Measurements from ENCODE around the gene OAS2.

The OAS2 gene

DNA sequence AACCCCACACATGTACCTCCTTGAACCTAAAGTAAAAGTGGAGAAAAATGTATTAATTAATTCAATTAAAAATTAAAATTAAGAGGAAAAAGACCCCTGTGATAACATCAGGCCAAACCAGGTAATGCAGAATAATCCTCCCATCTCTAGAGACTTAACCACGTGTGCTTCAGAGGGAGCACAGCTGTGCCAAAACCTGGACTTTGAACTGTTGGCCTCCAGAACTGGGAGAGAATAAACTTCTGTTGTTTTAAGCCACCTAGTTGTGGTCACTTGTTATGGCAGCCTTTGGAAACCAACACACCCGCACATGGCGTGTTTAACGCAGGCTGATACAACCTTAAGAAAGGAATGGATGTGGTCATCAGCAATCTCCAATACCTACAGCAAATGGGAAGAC lies 23.8 kb downstream of the OAS2 start:
- no peak for TF ChIP-seq CTCF (IDR thresholded peaks at IDR 0.05)

DNA sequence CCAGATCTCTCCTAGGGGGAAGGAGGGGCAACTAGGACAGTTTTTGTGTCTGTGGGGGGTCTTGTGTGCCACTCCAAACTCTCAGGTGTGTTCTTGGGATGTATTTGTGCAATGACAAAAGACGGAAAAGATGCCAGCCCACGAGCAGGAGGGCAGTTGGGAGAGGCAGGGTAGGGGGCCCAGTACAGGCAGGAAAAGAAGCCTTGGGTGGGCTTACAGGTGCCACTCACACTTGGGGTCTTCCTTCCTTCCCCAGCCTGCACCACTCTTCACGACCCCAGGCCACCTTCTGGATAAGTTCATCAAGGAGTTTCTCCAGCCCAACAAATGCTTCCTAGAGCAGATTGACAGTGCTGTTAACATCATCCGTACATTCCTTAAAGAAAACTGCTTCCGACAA lies 24.4 kb downstream of the OAS2 start:
- TF ChIP-seq CTCF (IDR thresholded peaks at IDR 0.05) = no peak

GRCh38 chr12:113003636-113004035 lies 25.3 kb downstream of the OAS2 start:
- TF ChIP-seq CTCF (IDR thresholded peaks at IDR 0.05) = no peak

GRCh38 chr12:113005762-113006161 lies 27.4 kb downstream of the OAS2 start:
- peak; percentile 23; the same call in 1 of the 2 replicates for TF ChIP-seq CTCF (IDR thresholded peaks at IDR 0.05)

- TF ChIP-seq CTCF (IDR thresholded peaks at IDR 0.05) = no peak
These were observed 27.9 kb downstream of the OAS2 start for GRCh38 chr12:113006206-113006605.

DNA sequence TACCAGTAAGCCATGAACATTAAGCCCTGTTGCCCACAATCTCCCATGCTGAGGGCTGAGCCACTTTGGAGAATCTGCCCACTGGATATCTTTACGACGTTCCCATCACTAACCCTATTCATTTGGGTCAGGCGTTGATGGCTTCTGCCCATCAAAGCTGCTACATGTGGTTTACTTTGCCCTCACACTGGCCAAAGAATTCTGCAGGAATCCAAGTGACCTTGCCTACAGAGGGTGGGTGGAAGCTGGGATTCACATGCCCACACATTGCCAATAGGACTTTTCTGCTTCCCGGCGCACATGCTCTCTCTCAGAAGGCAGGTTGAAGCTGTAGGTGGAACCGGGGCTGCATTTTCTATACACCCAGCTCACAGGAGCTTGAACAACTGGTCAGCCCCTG lies 28.3 kb downstream of the OAS2 start:
- TF ChIP-seq CTCF (IDR thresholded peaks at IDR 0.05) = no peak

- no peak for TF ChIP-seq CTCF (IDR thresholded peaks at IDR 0.05)
These were observed 28.8 kb downstream of the OAS2 start for GRCh38 chr12:113007166-113007565.

DNA sequence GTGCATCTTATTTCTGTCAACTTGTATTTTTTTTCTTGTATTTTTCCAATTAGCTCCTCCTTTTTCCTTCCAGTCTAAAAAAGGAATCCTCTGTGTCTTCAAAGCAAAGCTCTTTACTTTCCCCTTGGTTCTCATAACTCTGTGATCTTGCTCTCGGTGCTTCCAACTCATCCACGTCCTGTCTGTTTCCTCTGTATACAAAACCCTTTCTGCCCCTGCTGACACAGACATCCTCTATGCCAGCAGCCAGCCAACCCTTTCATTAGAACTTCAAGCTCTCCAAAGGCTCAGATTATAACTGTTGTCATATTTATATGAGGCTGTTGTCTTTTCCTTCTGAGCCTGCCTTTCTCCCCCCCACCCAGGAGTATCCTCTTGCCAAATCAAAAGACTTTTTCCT lies 32.4 kb downstream of the OAS2 start:
- no peak for TF ChIP-seq CTCF (IDR thresholded peaks at IDR 0.05)
